HT-29 (cell line): ENCODE results near the gene SPATA1. TPM values are rescaled to one million over a fixed set of nuclear protein-coding genes. Genes with fewer than 3 reads are reported as not detected.

ENCODE experiments used
- DNase-seq: peaks from one replicate; pipeline ENCODE4 v3.0.0-alpha.2; 2015; ENCODE audit warnings: low spot score
- total RNA-seq: library from RNA; depleted of rRNA; stranded (reverse); fragments of >200 nt; shearing (Covaris generic); gene quantifications from 2 replicates; pipeline ENCODE4 v1.2.3, GENCODE V29; 2014

The SPATA1 gene
- total RNA-seq, 1 experiment from 2014 or later = 1.3 TPM

- no peak for DNase-seq
Measured at GRCh38 chr1:84509029-84509428, 2.8 kb downstream of the SPATA1 start.

GRCh38 chr1:84510165-84510564, 4.0 kb downstream of the SPATA1 start:
- no peak for DNase-seq

DNA sequence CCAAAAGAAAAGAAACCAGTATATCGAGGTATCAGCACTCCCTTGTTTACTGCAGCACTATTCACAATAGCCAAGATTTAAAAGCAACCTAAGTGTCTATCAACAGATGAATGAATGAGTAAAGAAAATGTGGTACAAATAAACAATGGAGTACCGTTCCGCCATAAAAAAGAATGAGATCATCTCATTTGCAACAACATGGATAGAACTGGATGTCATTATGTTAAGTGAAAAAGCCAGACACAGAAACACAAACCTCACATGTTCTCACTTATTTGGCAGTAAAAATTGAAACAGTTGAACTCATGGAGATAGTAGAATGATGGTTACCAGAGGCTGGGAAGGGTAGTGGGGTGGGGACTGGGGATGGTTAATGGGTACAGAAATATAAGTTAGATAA, 4.5 kb downstream of the SPATA1 start:
- no peak for DNase-seq

- DNase-seq = no peak
Measured at GRCh38 chr1:84524590-84524989, 18.4 kb downstream of the SPATA1 start.

GRCh38 chr1:84525779-84526178, 19.6 kb downstream of the SPATA1 start:
- DNase-seq = no peak

DNA sequence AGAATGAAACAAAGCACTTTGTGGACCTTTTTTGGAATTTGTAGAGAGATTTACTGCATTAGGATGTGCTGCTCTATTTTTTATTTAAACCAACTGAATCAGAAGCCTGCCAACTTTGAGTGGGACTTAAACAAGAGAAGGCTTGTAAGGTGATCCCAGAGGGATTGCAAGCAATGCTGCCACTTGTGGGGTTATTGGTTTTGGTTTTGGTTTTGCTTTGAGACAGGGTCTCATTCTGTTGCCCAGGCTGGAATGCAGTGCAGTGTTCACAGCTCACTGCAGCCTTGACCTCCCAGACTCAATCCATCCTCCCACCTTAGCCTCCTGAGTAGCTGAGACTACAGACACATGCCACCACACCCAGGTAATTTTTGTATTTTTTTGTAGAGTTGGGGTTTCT, 32.4 kb downstream of the SPATA1 start:
- DNase-seq = no peak

DNA sequence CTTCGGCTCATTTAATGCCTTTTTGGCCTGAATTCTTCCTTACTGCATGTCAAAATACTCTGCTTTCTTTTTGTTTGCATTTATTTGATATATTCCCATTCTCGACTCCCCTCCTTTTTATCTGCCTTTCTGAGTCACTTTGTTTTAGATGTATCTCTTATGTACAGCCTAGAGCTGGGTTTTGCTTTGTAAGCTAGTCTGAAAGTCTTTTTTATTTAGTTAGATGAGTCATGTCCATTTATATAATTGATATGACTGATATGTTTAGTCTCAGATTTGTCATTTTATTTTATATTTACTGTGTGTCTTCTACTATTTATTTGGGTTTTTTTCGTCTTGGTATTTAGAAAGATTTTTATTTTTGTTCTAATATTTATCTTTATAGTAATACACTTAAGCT, 33.8 kb downstream of the SPATA1 start:
- no peak for DNase-seq

GRCh38 chr1:84540759-84541158, 34.6 kb downstream of the SPATA1 start:
- DNase-seq = no peak

- peak; percentile 5 for DNase-seq
Measured at GRCh38 chr1:84541679-84542078, 35.5 kb downstream of the SPATA1 start.

GRCh38 chr1:84550826-84551225, 44.6 kb downstream of the SPATA1 start:
- no peak for DNase-seq

DNA sequence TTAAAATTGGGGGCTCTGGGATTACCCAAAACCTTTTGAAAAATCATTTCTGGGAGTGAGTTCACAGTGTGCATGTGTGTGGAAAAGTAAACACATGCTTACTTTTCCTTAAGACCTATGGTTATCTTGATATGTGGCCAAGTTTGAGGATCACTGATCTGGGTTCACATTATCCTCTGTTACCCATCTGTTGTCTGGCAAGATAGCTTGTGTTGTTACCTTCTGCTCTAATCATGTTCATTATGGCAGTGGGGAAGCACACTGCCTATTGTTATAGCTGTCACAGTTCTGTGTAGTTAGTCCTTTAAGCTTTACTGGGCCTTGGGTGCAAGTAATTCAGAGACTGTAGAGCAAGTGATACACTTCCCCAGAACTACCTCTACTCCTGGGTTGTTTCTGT, 63.0 kb downstream of the SPATA1 start:
- no peak for DNase-seq

- DNase-seq = no peak
Measured at GRCh38 chr1:84570436-84571149, 64.4 kb downstream of the SPATA1 start.

- no peak for DNase-seq
Measured at GRCh38 chr1:84571150-84571535, 65.0 kb downstream of the SPATA1 start.

- DNase-seq = peak; percentile 55
Measured at GRCh38 chr1:84573481-84573966, 67.3 kb downstream of the SPATA1 start.

- peak; percentile 92 for DNase-seq
Measured at GRCh38 chr1:84573967-84574842, 68.0 kb downstream of the SPATA1 start, which contains the start of gene CTBS. Gene CTBS, minus strand, starts transcription at chr1:84574440. Its CDS starts 25 bp downstream, at chr1:84574415.

- DNase-seq = no peak
Measured at GRCh38 chr1:84574936-84575335, 68.8 kb downstream of the SPATA1 start.

GRCh38 chr1:84581648-84582047, 75.5 kb downstream of the SPATA1 start:
- DNase-seq = no peak

GRCh38 chr1:84582802-84583587, 76.8 kb downstream of the SPATA1 start:
- peak; percentile 36 for DNase-seq

- no peak for DNase-seq
Measured at GRCh38 chr1:84583648-84584047, 77.5 kb downstream of the SPATA1 start.

GRCh38 chr1:84584126-84584525, 77.9 kb downstream of the SPATA1 start:
- DNase-seq = no peak

DNA sequence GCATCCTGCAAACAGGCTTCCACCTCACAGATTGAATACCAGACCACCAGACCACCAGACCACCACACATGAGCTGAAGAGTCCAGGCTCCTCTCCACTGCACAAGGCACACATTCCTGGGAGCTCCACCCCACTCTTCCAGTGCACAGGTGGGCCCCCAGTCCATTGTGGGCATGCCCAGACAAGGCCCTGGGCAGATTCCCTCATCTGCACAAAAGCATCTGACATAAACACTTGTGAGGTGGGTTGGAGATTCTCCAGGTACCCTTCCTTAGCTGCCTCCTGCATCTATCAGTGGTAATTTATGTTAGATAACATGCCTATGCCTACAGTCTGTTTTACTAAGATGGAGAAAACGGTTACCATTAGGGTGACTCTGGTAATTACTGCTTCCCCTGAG, 79.6 kb downstream of the SPATA1 start:
- DNase-seq = no peak

DNA sequence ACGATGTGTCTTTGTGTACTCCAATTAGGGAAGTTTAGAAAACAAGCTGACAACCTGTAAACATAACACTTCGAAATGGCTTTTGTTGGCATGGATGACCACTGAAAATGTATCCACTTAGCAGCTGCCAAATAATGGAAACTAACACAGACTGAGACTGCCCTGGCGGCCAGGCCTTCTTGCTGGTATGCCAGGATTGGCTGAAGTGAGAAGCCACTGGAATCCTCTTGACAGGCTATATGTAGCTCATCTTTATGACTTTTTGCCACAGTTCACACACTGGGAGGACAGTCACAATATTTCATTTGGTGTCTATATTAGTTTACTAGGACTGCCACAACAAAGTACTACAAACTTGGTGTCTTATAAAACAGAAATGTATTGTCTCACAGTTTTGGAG, 80.9 kb downstream of the SPATA1 start:
- no peak for DNase-seq
